ENCODE measurements around the gene LUC7L3.

GRCh38 chr17:50775926-50776325 is 56.5 kb downstream of the LUC7L3 start:
- TF ChIP-seq CTCF (IDR thresholded peaks at IDR 0.05) (no peak), POLR2A (IDR thresholded peaks at IDR 0.05) (no peak), EP300 (IDR thresholded peaks at IDR 0.05; ENCODE audit: low read depth) (no peak)
